ENCODE results near the gene ITFG1.

The ITFG1 gene

DNA sequence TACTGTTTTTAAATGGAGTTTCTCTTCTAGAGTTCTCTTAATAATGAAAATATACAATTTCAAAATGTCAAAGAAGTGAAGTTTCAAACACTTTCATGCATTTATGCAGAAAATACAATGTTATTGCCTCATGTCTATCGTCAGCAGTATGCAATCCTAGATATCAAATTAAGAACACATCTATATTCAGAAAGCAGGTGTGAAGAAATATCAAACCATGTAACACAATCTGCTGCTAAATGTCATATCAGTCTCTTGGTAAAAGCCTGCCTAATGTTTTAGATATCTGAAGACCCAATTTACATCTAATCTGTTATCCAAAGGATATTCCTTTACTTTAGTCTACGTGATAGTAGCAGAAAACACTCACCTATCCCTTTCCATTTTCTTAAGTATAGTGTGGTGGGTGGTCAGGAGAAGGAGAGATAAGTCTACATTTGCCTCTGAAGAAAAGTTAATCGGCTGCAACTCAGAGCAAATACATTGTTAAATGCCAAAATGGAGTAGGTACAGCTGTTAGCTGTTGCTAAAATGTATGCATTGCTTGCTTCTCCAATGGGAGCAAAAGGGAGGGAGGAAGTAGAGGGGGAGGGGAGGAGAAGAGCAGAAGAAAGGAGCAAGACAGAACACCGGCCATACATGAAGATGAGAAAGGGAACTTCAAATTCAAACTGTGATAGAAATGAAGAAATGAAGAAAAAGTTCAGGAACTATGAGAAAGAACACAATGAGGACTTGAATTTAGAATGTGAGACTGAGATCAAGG is 64.9 kb downstream of the ITFG1 start:
- Mint-ChIP-seq H3K4me1 (peaks cover 27% of the 10 kb centered on the region), H3K27ac (no peak overlapping the region), H3K9me3 (no peaks in the 10 kb centered on the region), H3K4me3 (no peak overlapping the region), H3K27me3 (no peaks in the 10 kb centered on the region), H3K36me3 (peaks cover 30% of the 10 kb centered on the region)
- no peak for ATAC-seq

- Mint-ChIP-seq H3K27ac (peak overlapping the region; percentile 6), H3K4me1 (peaks cover 28% of the 10 kb centered on the region), H3K9me3 (no peaks in the 10 kb centered on the region), H3K4me3 (no peak overlapping the region), H3K36me3 (peaks cover 40% of the 10 kb centered on the region), H3K27me3 (no peaks in the 10 kb centered on the region)
- peak; percentile 85 for ATAC-seq
Observed at GRCh38 chr16:47392081-47392480, 68.8 kb downstream of the ITFG1 start.

DNA sequence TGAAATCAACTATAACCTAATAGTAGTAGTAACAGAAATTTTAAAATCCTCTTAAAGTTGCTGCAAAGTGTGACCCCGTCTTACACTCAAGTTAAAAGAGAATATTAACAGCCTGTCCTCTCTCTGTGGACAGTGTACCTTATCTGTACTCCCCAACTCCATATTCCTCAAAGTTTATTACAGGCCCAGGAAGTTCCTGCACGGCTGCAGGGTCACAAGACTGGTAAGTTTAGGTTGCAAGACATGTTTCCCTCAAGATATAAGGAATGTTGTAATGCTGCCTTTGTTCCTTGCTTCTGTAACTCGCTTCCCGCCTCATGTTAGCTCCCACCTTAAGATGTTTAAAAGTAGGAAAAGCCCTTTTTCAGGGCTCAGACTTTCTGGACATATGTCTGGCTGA is 72.2 kb downstream of the ITFG1 start:
- no peaks in the 10 kb centered on the region for H3K9me3 Mint-ChIP-seq

DNA sequence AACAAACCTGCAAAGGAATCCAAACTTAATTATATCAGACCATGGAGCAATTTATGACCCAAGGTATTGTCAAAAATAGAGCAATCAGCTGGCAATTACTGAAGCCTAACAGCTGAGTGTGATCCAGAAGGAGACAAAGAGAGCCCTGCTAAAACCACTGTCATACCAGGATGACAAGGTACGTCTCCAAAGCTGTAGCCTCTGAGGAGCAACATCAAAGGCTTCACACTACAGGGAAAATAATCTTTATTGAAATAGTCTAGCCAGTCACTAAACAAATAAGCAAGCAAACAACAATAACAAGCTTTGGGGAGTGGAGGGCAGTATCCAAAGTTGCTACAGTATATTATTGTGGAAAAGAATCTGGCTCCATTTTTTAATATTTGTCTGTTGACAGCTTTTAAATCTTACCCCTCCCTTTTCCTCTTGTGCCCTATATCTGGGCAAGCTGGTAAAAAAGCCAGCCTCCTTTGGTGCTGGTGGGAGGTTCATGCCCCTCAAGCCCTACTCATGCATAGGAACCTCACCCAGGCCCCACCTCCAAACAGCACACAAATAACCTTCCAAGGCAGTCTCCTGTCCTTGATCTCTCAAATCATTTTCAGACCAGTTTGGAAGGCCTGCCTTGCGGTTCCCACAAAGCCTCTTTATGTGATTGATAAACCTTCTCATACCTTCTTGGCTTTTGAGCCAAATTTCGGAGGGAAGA is 73.7 kb downstream of the ITFG1 start:
- ATAC-seq = no peak
- no peaks in the 10 kb centered on the region for H3K9me3 Mint-ChIP-seq

More for the DNA sequence above, 72.2 kb downstream of the ITFG1 start:
- peaks cover 41% of the 10 kb centered on the region for H3K36me3 Mint-ChIP-seq
- no peak overlapping the region for H3K4me3 Mint-ChIP-seq
- ATAC-seq = no peak
- no peak overlapping the region for H3K27ac Mint-ChIP-seq
- H3K4me1 Mint-ChIP-seq = peaks cover 27% of the 10 kb centered on the region
- no peaks in the 10 kb centered on the region for H3K27me3 Mint-ChIP-seq

GRCh38 chr16:47386201-47386718 is 74.6 kb downstream of the ITFG1 start:
- no peak overlapping the region for H3K4me3 Mint-ChIP-seq
- H3K4me1 Mint-ChIP-seq = peaks cover 11% of the 10 kb centered on the region
- no peaks in the 10 kb centered on the region for H3K9me3 Mint-ChIP-seq
- no peak overlapping the region for H3K27ac Mint-ChIP-seq
- no peaks in the 10 kb centered on the region for H3K27me3 Mint-ChIP-seq
- ATAC-seq = no peak
- peaks cover 52% of the 10 kb centered on the region for H3K36me3 Mint-ChIP-seq

More for the DNA sequence above, 73.7 kb downstream of the ITFG1 start:
- Mint-ChIP-seq H3K27ac (no peak overlapping the region), H3K4me1 (peaks cover 16% of the 10 kb centered on the region), H3K27me3 (no peaks in the 10 kb centered on the region), H3K4me3 (no peak overlapping the region), H3K36me3 (peaks cover 44% of the 10 kb centered on the region)

DNA sequence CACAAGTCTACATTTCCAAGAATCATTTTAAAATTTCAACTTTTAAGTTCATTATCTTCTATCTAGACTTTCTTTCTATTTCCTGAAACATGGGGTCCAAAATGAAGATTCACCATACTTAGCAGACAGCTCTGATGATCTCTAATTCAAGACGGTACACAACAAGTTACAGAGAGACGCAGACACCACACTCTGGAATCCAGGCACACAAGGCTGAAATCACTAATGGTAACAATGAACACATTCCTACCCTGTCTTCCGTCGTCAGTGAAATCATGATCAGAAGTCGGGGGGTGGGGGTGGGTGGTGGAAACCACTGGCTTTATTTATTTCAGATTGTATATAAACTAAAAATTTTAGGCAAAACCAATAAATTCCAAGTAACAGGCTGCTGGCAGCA is 78.5 kb downstream of the ITFG1 start:
- no peaks in the 10 kb centered on the region for H3K9me3 Mint-ChIP-seq
- H3K36me3 Mint-ChIP-seq = peaks cover 54% of the 10 kb centered on the region
- ATAC-seq = no peak
- no peak overlapping the region for H3K4me3 Mint-ChIP-seq
- no peaks in the 10 kb centered on the region for H3K27me3 Mint-ChIP-seq
- H3K4me1 Mint-ChIP-seq = peaks cover 6% of the 10 kb centered on the region
- H3K27ac Mint-ChIP-seq = no peak overlapping the region

- Mint-ChIP-seq H3K4me3 (no peak overlapping the region), H3K27me3 (no peaks in the 10 kb centered on the region), H3K27ac (no peak overlapping the region), H3K4me1 (peaks cover 8% of the 10 kb centered on the region), H3K9me3 (peaks cover 7% of the 10 kb centered on the region), H3K36me3 (peaks cover 69% of the 10 kb centered on the region)
- ATAC-seq = no peak
Observed at GRCh38 chr16:47377154-47377553, 83.7 kb downstream of the ITFG1 start.

- Mint-ChIP-seq H3K27me3 (no peaks in the 10 kb centered on the region), H3K36me3 (peaks cover 76% of the 10 kb centered on the region), H3K9me3 (peaks cover 13% of the 10 kb centered on the region), H3K27ac (no peak overlapping the region), H3K4me3 (no peak overlapping the region), H3K4me1 (peaks cover 8% of the 10 kb centered on the region)
- no peak for ATAC-seq
Observed at GRCh38 chr16:47375423-47375822, 85.4 kb downstream of the ITFG1 start.

DNA sequence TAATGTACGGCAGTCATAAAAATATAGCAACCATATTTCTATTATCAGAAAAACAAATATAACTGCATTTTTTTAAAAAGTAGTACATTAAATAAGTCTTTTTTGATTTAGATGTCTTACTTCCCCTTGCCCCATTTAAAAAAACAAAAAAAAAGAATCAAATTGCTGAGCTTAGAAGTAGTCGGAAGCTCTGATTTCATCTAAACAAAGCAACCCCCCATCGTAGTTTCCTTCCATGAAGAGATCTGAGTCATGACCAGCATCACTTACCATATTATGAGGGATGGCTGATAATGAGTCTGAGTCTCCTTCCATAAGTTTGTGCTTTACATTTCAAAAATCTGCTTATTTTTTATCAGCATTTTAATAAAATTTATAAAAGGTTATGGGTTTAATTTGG is 86.2 kb downstream of the ITFG1 start:
- Mint-ChIP-seq H3K4me3 (no peak overlapping the region), H3K4me1 (peaks cover 8% of the 10 kb centered on the region), H3K27ac (no peak overlapping the region), H3K9me3 (peaks cover 14% of the 10 kb centered on the region), H3K27me3 (no peaks in the 10 kb centered on the region), H3K36me3 (peaks cover 75% of the 10 kb centered on the region)
- no peak for ATAC-seq

- Mint-ChIP-seq H3K27me3 (no peaks in the 10 kb centered on the region), H3K36me3 (peaks cover 57% of the 10 kb centered on the region), H3K4me3 (no peak overlapping the region), H3K4me1 (peaks cover 8% of the 10 kb centered on the region), H3K9me3 (peaks cover 14% of the 10 kb centered on the region), H3K27ac (no peak overlapping the region)
- no peak for ATAC-seq
Observed at GRCh38 chr16:47371271-47372014, 89.4 kb downstream of the ITFG1 start.

GRCh38 chr16:47370536-47370935 is 90.3 kb downstream of the ITFG1 start:
- H3K9me3 Mint-ChIP-seq = peaks cover 14% of the 10 kb centered on the region
- no peak overlapping the region for H3K27ac Mint-ChIP-seq
- H3K36me3 Mint-ChIP-seq = peaks cover 66% of the 10 kb centered on the region

DNA sequence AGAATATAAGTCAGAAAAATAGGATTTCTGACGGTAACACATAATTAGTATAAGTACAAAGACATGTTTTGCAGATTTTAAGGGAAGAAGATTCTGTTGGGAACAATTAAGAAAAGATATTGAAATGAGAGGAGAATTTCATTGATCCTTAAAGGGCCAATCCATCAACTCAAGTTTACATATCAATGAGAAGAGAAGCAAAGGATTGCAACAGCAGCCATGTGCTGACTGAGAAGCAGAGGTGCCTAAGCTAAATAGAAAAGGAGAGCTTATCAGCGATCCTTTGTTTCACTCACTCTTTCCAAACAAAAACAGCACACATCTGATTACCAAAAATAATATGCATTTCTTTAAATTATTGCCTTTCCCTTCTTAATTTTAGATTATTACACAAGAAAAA is 94.6 kb downstream of the ITFG1 start:
- Mint-ChIP-seq H3K4me3 (no peak overlapping the region), H3K27me3 (no peaks in the 10 kb centered on the region), H3K4me1 (no peaks in the 10 kb centered on the region), H3K9me3 (peaks cover 4% of the 10 kb centered on the region), H3K36me3 (peaks cover 43% of the 10 kb centered on the region), H3K27ac (no peak overlapping the region)
- ATAC-seq = no peak

More at GRCh38 chr16:47370536-47370935, 90.3 kb downstream of the ITFG1 start:
- no peak overlapping the region for H3K4me3 Mint-ChIP-seq
- peaks cover 8% of the 10 kb centered on the region for H3K4me1 Mint-ChIP-seq
- no peaks in the 10 kb centered on the region for H3K27me3 Mint-ChIP-seq
- ATAC-seq = no peak

DNA sequence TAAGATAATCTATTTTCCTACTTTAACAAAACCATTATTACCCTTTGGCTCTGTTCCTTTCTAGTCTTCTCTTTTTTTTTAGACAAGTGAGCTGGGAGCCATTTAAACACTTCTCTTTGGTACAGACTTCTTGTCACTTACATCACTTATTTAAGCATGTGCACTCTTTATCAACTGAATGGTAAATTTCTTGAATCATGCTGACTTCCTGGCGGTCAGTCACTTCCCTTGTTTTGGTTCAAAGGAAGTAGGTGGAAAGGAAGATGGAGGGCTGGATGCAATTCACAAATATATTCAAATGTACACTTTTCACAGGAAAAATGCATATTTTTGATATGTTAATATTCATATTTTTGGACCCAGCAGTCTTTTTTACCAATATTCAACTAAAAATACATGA is 97.1 kb downstream of the ITFG1 start:
- no peaks in the 10 kb centered on the region for H3K9me3 Mint-ChIP-seq
- H3K27ac Mint-ChIP-seq = no peak overlapping the region
- no peaks in the 10 kb centered on the region for H3K27me3 Mint-ChIP-seq
- H3K4me1 Mint-ChIP-seq = no peaks in the 10 kb centered on the region
- ATAC-seq = no peak
- no peak overlapping the region for H3K4me3 Mint-ChIP-seq
- peaks cover 37% of the 10 kb centered on the region for H3K36me3 Mint-ChIP-seq

DNA sequence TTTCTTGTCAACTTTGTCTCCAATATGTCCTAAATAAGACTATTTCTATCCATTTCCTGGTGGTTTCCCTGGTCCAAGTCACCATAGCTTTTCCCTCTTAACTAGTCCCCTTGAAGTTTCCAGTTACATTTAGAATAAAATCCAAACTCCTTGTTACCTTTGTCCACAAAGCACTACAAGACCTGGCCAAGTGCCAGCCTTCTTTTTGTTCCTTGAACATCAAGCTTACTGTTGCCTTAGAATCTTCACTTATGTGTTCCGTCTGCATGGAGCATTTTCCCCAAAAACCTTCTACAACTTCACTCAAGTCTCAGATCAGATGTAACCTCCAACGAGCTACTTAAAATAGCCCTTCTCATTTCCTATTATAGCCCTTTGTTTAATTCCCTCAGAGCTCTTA is 101.4 kb downstream of the ITFG1 start:
- Mint-ChIP-seq H3K27ac (no peak overlapping the region), H3K27me3 (no peaks in the 10 kb centered on the region), H3K4me1 (no peaks in the 10 kb centered on the region), H3K4me3 (no peak overlapping the region), H3K9me3 (peaks cover 6% of the 10 kb centered on the region), H3K36me3 (peaks cover 56% of the 10 kb centered on the region)
- no peak for ATAC-seq

DNA sequence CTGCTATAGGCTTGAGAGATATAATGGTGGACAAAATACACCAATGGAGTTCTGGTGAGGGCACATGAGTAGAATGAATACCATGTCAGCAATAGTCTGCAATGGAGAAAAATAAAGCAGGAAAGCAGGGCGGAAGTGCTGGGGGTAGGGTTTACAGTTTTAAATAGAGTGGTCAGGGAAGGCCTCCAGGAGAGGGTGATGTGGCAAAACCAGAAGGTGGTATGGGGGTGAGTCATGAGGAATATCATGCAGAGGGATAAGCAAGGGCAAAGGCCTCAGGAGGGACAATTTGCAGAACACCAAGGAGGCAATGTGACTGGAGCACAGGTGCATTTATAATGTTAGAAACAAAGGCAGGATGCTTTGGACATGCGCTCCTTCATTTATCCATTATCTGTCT is 102.0 kb downstream of the ITFG1 start:
- no peak for ATAC-seq
- no peak overlapping the region for H3K4me3 Mint-ChIP-seq
- no peaks in the 10 kb centered on the region for H3K27me3 Mint-ChIP-seq
- peaks cover 9% of the 10 kb centered on the region for H3K9me3 Mint-ChIP-seq
- H3K4me1 Mint-ChIP-seq = no peaks in the 10 kb centered on the region
- no peak overlapping the region for H3K27ac Mint-ChIP-seq
- peaks cover 61% of the 10 kb centered on the region for H3K36me3 Mint-ChIP-seq
